ENCODE measurements around the gene CDKN2B. TPM values are rescaled to one million over a fixed set of nuclear protein-coding genes. Genes with fewer than 3 reads are reported as not detected.

Gene CDKN2B
- total RNA-seq, 1 experiment from 2014 or later, result not detected

- TF ChIP-seq CTCF (IDR thresholded peaks at IDR 0.05; ENCODE audit: unreplicated experiment), result no peak
- intact Hi-C loops (cut with micrococcal nuclease), result no loop called here
Measured at GRCh38 chr9:22050924-22051323, 41.8 kb upstream of the CDKN2B start.

GRCh38 chr9:22049411-22049810 is 40.3 kb upstream of the CDKN2B start:
- Mint-ChIP-seq H3K27me3 (ENCODE audit: insufficient read depth, unreplicated experiment) (no peaks in the 10 kb centered on the region), H3K9me3 (ENCODE audit: unreplicated experiment) (no peaks in the 10 kb centered on the region), H3K36me3 (ENCODE audit: insufficient read depth, unreplicated experiment) (no peaks in the 10 kb centered on the region), H3K27ac (ENCODE audit: low read depth, unreplicated experiment) (no peak overlapping the region), H3K4me1 (ENCODE audit: insufficient read depth, unreplicated experiment) (no peaks in the 10 kb centered on the region), H3K4me3 (ENCODE audit: unreplicated experiment) (no peak overlapping the region)
- intact Hi-C loops (cut with micrococcal nuclease), result no loop called here
- BruUV-seq (replicated peaks), result no TSS peak
- DNase-seq (ENCODE audit: unreplicated experiment), result no peak
- ChIA-PET POLR2A (no interaction called here), CTCF (no interaction called here)
- TF ChIP-seq CTCF (IDR thresholded peaks at IDR 0.05; ENCODE audit: unreplicated experiment), result no peak

More at GRCh38 chr9:22050924-22051323, 41.8 kb upstream of the CDKN2B start:
- no peak for DNase-seq (ENCODE audit: unreplicated experiment)
- H3K4me1 Mint-ChIP-seq (ENCODE audit: insufficient read depth, unreplicated experiment), result no peaks in the 10 kb centered on the region
- no peaks in the 10 kb centered on the region for H3K9me3 Mint-ChIP-seq (ENCODE audit: unreplicated experiment)
- no peak overlapping the region for H3K27ac Mint-ChIP-seq (ENCODE audit: low read depth, unreplicated experiment)
- POLR2A ChIA-PET, result no interaction called here
- H3K27me3 Mint-ChIP-seq (ENCODE audit: insufficient read depth, unreplicated experiment), result no peaks in the 10 kb centered on the region
- BruUV-seq (replicated peaks), result no TSS peak
- CTCF ChIA-PET, result no interaction called here
- no peak overlapping the region for H3K4me3 Mint-ChIP-seq (ENCODE audit: unreplicated experiment)
- H3K36me3 Mint-ChIP-seq (ENCODE audit: insufficient read depth, unreplicated experiment), result no peaks in the 10 kb centered on the region

GRCh38 chr9:22047596-22047995 is 38.5 kb upstream of the CDKN2B start:
- Mint-ChIP-seq H3K36me3 (ENCODE audit: insufficient read depth, unreplicated experiment) (no peaks in the 10 kb centered on the region), H3K9me3 (ENCODE audit: unreplicated experiment) (no peaks in the 10 kb centered on the region), H3K27me3 (ENCODE audit: insufficient read depth, unreplicated experiment) (no peaks in the 10 kb centered on the region), H3K27ac (ENCODE audit: low read depth, unreplicated experiment) (no peak overlapping the region), H3K4me3 (ENCODE audit: unreplicated experiment) (no peak overlapping the region), H3K4me1 (ENCODE audit: insufficient read depth, unreplicated experiment) (no peaks in the 10 kb centered on the region)
- BruUV-seq (replicated peaks), result no TSS peak
- TF ChIP-seq CTCF (IDR thresholded peaks at IDR 0.05; ENCODE audit: unreplicated experiment), result no peak
- no peak for DNase-seq (ENCODE audit: unreplicated experiment)
- intact Hi-C loops (cut with micrococcal nuclease), result no loop called here
- ChIA-PET CTCF (no interaction called here), POLR2A (no interaction called here)

- H3K27ac Mint-ChIP-seq (ENCODE audit: low read depth, unreplicated experiment), result no peak overlapping the region
- TF ChIP-seq CTCF (IDR thresholded peaks at IDR 0.05; ENCODE audit: unreplicated experiment), result no peak
- no peaks in the 10 kb centered on the region for H3K36me3 Mint-ChIP-seq (ENCODE audit: insufficient read depth, unreplicated experiment)
- intact Hi-C loops (cut with micrococcal nuclease), result no loop called here
- ChIA-PET POLR2A (no interaction called here), CTCF (no interaction called here)
- H3K4me1 Mint-ChIP-seq (ENCODE audit: insufficient read depth, unreplicated experiment), result no peaks in the 10 kb centered on the region
- no TSS peak for BruUV-seq (replicated peaks)
- no peaks in the 10 kb centered on the region for H3K9me3 Mint-ChIP-seq (ENCODE audit: unreplicated experiment)
- H3K27me3 Mint-ChIP-seq (ENCODE audit: insufficient read depth, unreplicated experiment), result no peaks in the 10 kb centered on the region
- no peak overlapping the region for H3K4me3 Mint-ChIP-seq (ENCODE audit: unreplicated experiment)
- no peak for DNase-seq (ENCODE audit: unreplicated experiment)
Measured at GRCh38 chr9:22046243-22046885, 37.3 kb upstream of the CDKN2B start.
